Psoas muscle (tissue), 8 donors: ENCODE results near the gene SIT1. TPM values are rescaled to one million over a fixed set of nuclear protein-coding genes. Genes with fewer than 3 reads are reported as not detected.
"Not testable (repeated sequence)": the region's sequence is repeated elsewhere in the genome, so short reads cannot be mapped to it uniquely, and the experiment has no call there.

Experiments used
- ATAC-seq, 4 donors: fragments of 200-7000 bp; cut with Tn5 transposase; one replicate each; pipeline ENCODE4 v1.9.1; 2020; ENCODE audit warnings: moderate library complexity in 3 of 4, mild to moderate bottlenecking in 2 of 4
- DNase-seq, 2 donors: peaks; one replicate each; pipeline ENCODE4 v3.0.0-alpha.2; 2020
- H3K27ac ChIP-seq: fragments of 200-600 bp; one replicate; pipeline ENCODE4 v1.8.0; 2022
- H3K27me3 ChIP-seq, 3 donors: fragments of 200-600 bp in 1 of 3; one replicate each; pipeline versions ENCODE4 v1.6.1 to v1.8.0; 2013 to 2022; ENCODE audit warnings: low read length in 2 of 3, mild to moderate bottlenecking in 2 of 3, moderate library complexity in 1 of 3; ENCODE audit not compliant: insufficient read depth in 3 of 3
- H3K36me3 ChIP-seq, 2 donors: fragments of 200-600 bp in 1 of 2; one replicate each; pipeline versions ENCODE4 v1.6.1 to v1.8.0; 2013 to 2022; ENCODE audit warnings: low read depth in 1 of 2, mild to moderate bottlenecking in 1 of 2, moderate library complexity in 1 of 2; ENCODE audit not compliant: insufficient read depth in 1 of 2
- H3K4me1 ChIP-seq: fragments of 200-600 bp; one replicate; pipeline ENCODE4 v1.8.0; 2022
- H3K4me3 ChIP-seq: fragments of 200-600 bp; one replicate; pipeline ENCODE4 v1.8.0; 2022; ENCODE audit warnings: mild to moderate bottlenecking
- H3K9me3 ChIP-seq: fragments of 200-600 bp; one replicate; pipeline ENCODE4 v1.8.0; 2022
- WGBS, 3 donors: extraction: QIAGEN DNeasy Blood & Tissue Kit; methylation state at CpG; one replicate each; pipeline versions ENCODE4 v1.1.6 to v1.1.7; 2013; 5-methylcytosine and 5-hydroxymethylcytosine counted together
- intact Hi-C, 2 donors: fragments of 100-400 bp; cut with DNase I; formaldehyde crosslinking; loops; one replicate each; pipeline versions ENCODE4 v1.11.0 to v1.14.2; 2022
- polyA plus RNA-seq, 3 donors: library from polyadenylated mRNA; stranded (reverse); fragments of 200-250 nt; gene quantifications; one replicate each; pipeline ENCODE4 v1.2.3, GENCODE V29; 2013
- total RNA-seq, 4 donors: library from RNA; stranded (reverse); fragmentation: NEBNext Ultra II Directional in 2 of 4; extraction: Animal tissue kit (Norgen Biotek cat#: 25700) in 2 of 4; gene quantifications; one replicate each; pipeline versions ENCODE4 v1.2.1 to v1.2.4, GENCODE V29; 2021 to 2023
- TF ChIP-seq, protein P1 (sequence below): fragments of 200-600 bp; IDR thresholded peaks from one replicate; pipeline ENCODE4 v1.8.0; 2022; ENCODE audit warnings: antibody characterized with exemption
- donor health status: healthy with polysubstance abuse.
- donor health status: DM: no; HTN: no; CAD: no; lungs with moderate emphysema.
- donor health status: Bipolar disorder and iron deficiency.
- donor health status: healthy.
- donor health status: DM: yes; HTN: yes; CAD: no.
- donor health status: DM: no; HTN: no; CAD: no.
- donor health status: DM: no; HTN: no; CAD: no.
- donor health status: DM: yes; HTN: yes; CAD: no.

SIT1 gene
- total and polyA plus RNA-seq, 7 donors: 0.08 to 0.34 (median 0.24) TPM; not detected in 1

- Histone ChIP-seq H3K4me1 (no peaks in the 10 kb centered on the region), H3K9me3 (no peaks in the 10 kb centered on the region), H3K27me3 (no peaks in the 10 kb centered on the region), H3K27ac (no peak overlapping the region), H3K36me3 (no peaks in the 10 kb centered on the region), H3K4me3 (no peak overlapping the region)
- intact Hi-C loops: loop anchor here in 1 of 2 donors (10.0 kb wide), 1 partner anchor 158 kb away; no protein-coding TSS in a partner anchor
- WGBS, 3 donors: 86 to 88% (median 86%) methylated on average over 12 of the region's 12 CpGs
- DNase-seq (no peak), ATAC-seq (no peak)
- TF ChIP-seq, protein P1, sequence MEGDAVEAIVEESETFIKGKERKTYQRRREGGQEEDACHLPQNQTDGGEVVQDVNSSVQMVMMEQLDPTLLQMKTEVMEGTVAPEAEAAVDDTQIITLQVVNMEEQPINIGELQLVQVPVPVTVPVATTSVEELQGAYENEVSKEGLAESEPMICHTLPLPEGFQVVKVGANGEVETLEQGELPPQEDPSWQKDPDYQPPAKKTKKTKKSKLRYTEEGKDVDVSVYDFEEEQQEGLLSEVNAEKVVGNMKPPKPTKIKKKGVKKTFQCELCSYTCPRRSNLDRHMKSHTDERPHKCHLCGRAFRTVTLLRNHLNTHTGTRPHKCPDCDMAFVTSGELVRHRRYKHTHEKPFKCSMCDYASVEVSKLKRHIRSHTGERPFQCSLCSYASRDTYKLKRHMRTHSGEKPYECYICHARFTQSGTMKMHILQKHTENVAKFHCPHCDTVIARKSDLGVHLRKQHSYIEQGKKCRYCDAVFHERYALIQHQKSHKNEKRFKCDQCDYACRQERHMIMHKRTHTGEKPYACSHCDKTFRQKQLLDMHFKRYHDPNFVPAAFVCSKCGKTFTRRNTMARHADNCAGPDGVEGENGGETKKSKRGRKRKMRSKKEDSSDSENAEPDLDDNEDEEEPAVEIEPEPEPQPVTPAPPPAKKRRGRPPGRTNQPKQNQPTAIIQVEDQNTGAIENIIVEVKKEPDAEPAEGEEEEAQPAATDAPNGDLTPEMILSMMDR: no peak
Observed at GRCh38 chr9:35643046-35643445, 7.7 kb downstream of the SIT1 start.

DNA sequence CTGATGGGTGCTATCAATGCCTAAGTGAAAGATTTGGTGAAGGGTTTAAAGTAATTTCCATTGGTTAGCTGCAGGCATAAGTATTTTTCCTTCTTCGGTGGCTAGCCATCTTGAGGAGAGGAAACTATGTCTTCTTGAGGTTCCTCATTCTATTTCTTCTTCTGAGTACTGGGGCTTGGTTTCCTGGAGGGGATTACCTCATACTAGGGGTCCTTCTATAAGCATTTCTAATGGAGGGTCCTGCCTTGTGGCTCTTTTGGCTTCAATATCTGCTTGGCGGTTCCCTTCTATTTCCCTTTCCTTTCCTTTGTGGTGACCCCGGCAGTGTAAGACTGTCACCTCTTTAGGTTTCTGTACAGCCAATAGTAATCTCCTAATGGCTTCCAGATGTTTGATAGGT lies 9.3 kb downstream of the SIT1 start:
- not testable (repeated sequence) for DNase-seq, H3K4me3 ChIP-seq, H3K4me1 ChIP-seq, H3K36me3 ChIP-seq, H3K27me3 ChIP-seq, ATAC-seq, H3K9me3 ChIP-seq, H3K27ac ChIP-seq
- intact Hi-C loops: loop anchor here in 1 of 2 donors (10.0 kb wide), 1 partner anchor 157 kb away; no protein-coding TSS in a partner anchor
- 91 to 92% (median 92%) methylated on average over 3 of the region's 3 CpGs for WGBS, 3 donors

- H3K27me3 ChIP-seq, H3K27ac ChIP-seq, H3K4me3 ChIP-seq, H3K4me1 ChIP-seq, H3K36me3 ChIP-seq, ATAC-seq, DNase-seq, H3K9me3 ChIP-seq: not testable (repeated sequence)
- 96% methylated on average over 14 to 15 of the region's 15 CpGs for WGBS, 3 donors
- intact Hi-C loops: loop anchor here in 1 of 2 donors (10.0 kb wide), 1 partner anchor 156 kb away; no protein-coding TSS in a partner anchor
Observed at GRCh38 chr9:35640431-35640830, 10.3 kb downstream of the SIT1 start.

- WGBS, 3 donors: 84 to 92% (median 91%) methylated on average over 1 of the region's 1 CpG
- Histone ChIP-seq H3K36me3 (no peaks in the 10 kb centered on the region), H3K27me3 (no peaks in the 10 kb centered on the region), H3K4me3 (no peak overlapping the region), H3K27ac (no peak overlapping the region), H3K4me1 (no peaks in the 10 kb centered on the region), H3K9me3 (no peaks in the 10 kb centered on the region)
- no peak for ATAC-seq
- no peak for DNase-seq
- TF ChIP-seq, protein P1: no peak
- intact Hi-C loops: loop anchor here in 1 of 2 donors (10.0 kb wide), 2 partner anchors 155 to 655 kb away; no protein-coding TSS in a partner anchor
Observed at GRCh38 chr9:35639631-35640030, 11.1 kb downstream of the SIT1 start.

- not testable (repeated sequence) for H3K27ac ChIP-seq, ATAC-seq, H3K4me3 ChIP-seq, H3K36me3 ChIP-seq, H3K9me3 ChIP-seq, H3K4me1 ChIP-seq, DNase-seq, H3K27me3 ChIP-seq
- intact Hi-C loops: loop anchor here in 1 of 2 donors (10.0 kb wide), 1 partner anchor 656 kb away; no protein-coding TSS in a partner anchor
- WGBS, 3 donors: 60 to 96% (median 82%) methylated on average over 1 of the region's 1 CpG
Observed at GRCh38 chr9:35639225-35639624, 11.5 kb downstream of the SIT1 start.

DNA sequence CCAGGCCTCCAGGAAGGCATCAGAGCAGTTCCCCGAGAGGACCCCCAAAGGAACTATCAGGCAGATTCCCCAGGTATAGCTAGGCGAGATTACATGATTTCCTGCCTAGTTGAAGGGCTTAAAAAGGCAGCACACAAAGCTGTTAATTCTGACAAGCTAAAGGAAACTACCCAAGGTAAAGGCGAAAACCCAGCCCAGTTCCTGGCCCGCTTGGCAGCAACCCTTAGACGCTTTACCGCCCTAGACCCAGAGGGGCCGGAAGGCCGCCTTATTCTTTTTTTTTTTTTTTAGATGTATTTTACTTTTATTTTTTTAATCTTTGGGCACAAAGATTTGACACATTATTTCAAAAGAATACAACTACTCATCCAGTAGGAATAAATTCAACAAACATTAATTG lies 12.0 kb downstream of the SIT1 start:
- H3K4me1 ChIP-seq, H3K9me3 ChIP-seq, H3K27ac ChIP-seq, DNase-seq, H3K4me3 ChIP-seq, H3K36me3 ChIP-seq, H3K27me3 ChIP-seq, ATAC-seq: not testable (repeated sequence)
- 68 to 78% (median 73%) methylated on average over 7 of the region's 8 CpGs for WGBS, 3 donors
- intact Hi-C loops: loop anchor here in 1 of 2 donors (10.0 kb wide), 1 partner anchor 656 kb away; no protein-coding TSS in a partner anchor

DNA sequence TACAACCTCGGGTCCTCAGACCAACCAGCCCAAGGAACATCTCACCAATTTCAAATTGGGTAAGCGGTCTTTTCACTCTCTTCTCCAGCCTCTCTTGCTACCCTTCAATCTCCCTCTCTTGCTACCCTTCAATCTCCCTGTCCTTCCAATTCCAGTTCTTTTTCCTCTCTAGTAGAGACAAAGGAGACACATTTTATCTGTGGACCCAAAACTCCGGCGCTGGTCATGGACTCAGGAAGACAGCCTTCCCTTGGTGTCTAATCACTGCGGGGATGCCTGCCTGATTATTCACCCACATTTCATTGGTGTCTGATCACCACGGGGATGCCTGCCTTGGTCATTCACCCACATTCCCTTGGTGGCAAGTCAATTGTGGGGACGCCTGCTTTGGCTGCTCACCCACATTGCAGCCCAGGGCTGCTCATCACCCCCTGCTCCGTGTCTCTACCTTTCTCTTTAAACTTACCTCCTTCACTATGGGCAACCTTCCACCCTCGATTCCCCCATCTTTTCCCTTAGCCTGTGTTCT lies 13.2 kb downstream of the SIT1 start:
- not testable (repeated sequence) for H3K27ac ChIP-seq, H3K4me1 ChIP-seq, H3K27me3 ChIP-seq, H3K4me3 ChIP-seq, H3K9me3 ChIP-seq, H3K36me3 ChIP-seq, ATAC-seq, DNase-seq
- 91 to 95% (median 95%) methylated on average over 9 of the region's 9 CpGs for WGBS, 3 donors
- intact Hi-C loops: loop anchor here in 1 of 2 donors (10.0 kb wide), 1 partner anchor 657 kb away; no protein-coding TSS in a partner anchor

- intact Hi-C loops: loop anchor here in 1 of 2 donors (10.0 kb wide), 1 partner anchor 658 kb away; no protein-coding TSS in a partner anchor
- not testable (repeated sequence) for H3K4me1 ChIP-seq, H3K9me3 ChIP-seq, H3K36me3 ChIP-seq, DNase-seq, H3K27me3 ChIP-seq, H3K4me3 ChIP-seq, ATAC-seq
- H3K27ac ChIP-seq: peak overlapping the region; percentile 16
- 93 to 100% (median 97%) methylated on average over 6 of the region's 6 CpGs for WGBS, 3 donors
Observed at GRCh38 chr9:35636877-35637246, 13.9 kb downstream of the SIT1 start.
